A673 (cell line): Measurements from ENCODE around the gene ANK2.

Source experiments
- EZH2 ChIP-seq: fragments of 200-600 bp; sonication (generic); IDR thresholded peaks from 2 replicates; pipeline ENCODE4 v1.6.1; 2017; ENCODE audit warnings: borderline replicate concordance, low read depth, mild to moderate bottlenecking, mixed read lengths, antibody characterized with exemption, low read length; ENCODE audit not compliant: poor library complexity, severe bottlenecking
- TF ChIP-seq, protein P1 (sequence below): fragments of 300-800, 200-600 bp; sonication (generic); conservative IDR thresholded peaks from 2 replicates; pipeline ENCODE4 v1.5.1; 2017; ENCODE audit warnings: low read depth, mild to moderate bottlenecking, antibody characterized with exemption, low read length, moderate library complexity, mixed read lengths

DNA sequence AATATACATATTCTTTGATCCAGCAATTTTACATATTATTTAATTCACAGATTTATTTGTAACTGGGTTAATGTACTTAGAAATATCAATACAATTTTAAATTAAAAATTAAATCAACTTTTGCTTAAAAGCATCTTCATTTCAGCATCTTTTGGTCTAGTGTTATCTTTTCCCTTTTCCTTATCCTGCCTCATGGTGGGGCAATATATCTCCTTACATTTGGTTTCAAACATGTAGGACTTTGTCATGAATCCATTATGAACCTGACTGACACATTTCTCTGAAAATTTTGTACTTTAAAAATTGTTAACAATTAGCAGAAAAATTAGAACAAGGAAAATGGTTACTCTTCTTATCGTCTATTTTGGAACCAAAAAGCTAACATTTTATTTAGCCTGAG is 42.8 kb upstream of the ANK2 start:
- TF ChIP-seq, protein P1, sequence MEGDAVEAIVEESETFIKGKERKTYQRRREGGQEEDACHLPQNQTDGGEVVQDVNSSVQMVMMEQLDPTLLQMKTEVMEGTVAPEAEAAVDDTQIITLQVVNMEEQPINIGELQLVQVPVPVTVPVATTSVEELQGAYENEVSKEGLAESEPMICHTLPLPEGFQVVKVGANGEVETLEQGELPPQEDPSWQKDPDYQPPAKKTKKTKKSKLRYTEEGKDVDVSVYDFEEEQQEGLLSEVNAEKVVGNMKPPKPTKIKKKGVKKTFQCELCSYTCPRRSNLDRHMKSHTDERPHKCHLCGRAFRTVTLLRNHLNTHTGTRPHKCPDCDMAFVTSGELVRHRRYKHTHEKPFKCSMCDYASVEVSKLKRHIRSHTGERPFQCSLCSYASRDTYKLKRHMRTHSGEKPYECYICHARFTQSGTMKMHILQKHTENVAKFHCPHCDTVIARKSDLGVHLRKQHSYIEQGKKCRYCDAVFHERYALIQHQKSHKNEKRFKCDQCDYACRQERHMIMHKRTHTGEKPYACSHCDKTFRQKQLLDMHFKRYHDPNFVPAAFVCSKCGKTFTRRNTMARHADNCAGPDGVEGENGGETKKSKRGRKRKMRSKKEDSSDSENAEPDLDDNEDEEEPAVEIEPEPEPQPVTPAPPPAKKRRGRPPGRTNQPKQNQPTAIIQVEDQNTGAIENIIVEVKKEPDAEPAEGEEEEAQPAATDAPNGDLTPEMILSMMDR, result no peak
- no peak for TF ChIP-seq EZH2
